HTERT RPE-1 (cell line): ENCODE data around the gene EFNA5.
"Not testable (repeated sequence)": the region's sequence is repeated elsewhere in the genome, so short reads cannot be mapped to it uniquely, and the experiment has no call there.

Experiments used
- in situ Hi-C: fragments of 300-500 bp; cut with MboI; formaldehyde crosslinking; loops from 4 replicates; pipeline ENCODE4 v1.14.3; 2020; ENCODE audit warnings: low sequenced_read_pairs

Gene EFNA5

GRCh38 chr5:107467137-107467932 lies 203.4 kb downstream of the EFNA5 start:
- in situ Hi-C loops = no loop called here

DNA sequence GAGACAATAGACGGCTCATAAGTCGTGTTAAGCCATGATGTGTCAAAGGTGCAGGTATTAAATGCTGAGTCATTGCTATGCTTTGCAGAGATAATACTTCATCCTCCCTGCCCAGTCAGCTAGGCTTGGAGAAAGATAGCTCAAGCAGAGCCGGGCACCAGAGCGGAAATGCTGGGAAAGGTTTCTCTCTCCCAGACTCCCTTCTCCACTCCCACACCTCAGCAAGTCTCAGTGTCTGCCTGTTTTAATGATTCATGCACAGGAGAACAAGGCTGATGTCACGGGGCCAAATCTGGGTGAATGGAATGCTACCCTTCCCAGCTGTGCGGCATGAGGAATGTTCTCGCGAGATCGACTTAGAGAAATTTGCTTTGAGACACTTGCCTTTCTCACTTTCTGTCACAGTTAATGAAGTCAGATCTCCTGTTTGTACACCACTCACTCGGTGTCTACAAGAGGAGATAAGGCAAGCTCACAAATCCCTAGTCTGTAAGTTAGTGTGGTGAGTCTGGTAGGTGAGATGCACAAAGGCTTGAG lies 204.4 kb downstream of the EFNA5 start:
- in situ Hi-C loops = no loop called here

DNA sequence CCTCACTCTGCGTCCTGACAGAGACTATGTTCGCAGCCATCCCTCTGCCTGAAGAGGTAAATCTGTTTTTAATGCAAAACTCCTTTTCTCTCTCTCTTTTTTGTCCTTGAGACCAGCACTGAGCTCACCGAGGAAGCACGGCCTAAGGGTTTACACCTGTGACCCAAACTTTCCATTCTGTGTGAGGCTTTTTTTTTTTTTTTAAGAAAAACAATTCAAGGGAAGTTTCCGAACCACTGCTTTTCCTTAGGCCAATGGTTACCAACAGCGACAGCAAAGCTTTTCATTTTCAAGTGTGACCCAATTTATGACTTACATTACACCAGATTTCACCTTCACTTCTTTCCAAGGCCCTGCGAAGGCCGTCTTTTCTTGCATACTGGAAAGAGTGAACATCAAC lies 205.9 kb downstream of the EFNA5 start:
- in situ Hi-C loops = no loop called here

DNA sequence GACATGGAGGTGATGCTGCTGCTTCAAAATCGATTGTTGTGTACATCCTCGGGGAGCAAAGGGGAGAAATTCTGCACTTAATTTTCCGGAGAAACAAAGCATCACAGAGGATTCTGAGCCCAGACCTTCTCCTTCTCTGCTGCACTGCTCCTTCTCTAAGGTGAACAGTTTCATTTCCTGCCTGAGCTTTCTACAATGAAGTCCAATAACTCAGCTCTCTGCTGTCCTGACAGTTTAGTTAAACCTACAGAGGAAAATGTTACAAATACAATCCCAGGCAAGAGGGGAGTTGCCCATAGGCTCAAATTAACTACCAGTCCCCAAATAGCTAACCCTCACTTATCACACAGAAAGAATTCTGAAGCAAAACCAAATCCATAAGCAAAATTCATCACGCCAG lies 206.3 kb downstream of the EFNA5 start:
- in situ Hi-C loops = no loop called here

DNA sequence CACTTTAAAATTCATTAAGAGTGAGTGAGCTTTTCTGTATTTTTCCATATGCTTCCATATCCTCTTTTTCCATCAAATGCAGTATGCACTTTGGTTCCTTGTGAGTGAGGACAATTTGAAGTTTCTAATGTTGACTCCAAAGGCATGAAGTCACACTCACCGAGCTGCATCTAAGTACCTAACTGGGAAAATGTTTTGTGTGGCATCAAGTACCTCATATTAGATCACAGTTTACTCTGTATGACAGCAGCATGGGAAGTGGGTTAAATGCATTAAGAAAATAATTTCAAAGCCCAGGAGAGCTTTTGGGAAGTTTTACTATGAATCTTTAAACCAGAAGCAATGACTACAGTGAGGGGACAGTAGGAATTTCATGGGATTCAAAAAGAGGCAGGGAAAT lies 207.0 kb downstream of the EFNA5 start:
- in situ Hi-C loops = no loop called here

DNA sequence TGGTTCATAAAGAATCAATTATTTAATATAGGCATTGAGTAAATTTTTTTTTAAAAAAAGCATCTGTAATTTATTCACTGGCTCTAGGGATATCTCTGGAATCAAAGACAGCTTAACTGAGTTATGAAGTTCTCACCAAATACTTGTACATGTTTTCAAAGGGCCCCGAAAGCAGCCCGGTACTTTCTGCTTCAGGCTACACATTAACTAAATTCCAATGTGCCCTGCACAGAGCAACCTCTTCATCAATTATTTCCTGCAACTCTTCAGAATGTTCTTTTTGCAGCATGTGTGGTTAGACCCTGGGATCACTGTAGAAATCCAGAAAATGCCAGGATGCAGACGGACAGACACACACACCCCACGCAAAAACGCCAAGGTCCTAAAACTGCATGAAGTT lies 209.0 kb downstream of the EFNA5 start:
- in situ Hi-C loops = no loop called here

GRCh38 chr5:107460789-107461188 lies 209.9 kb downstream of the EFNA5 start:
- in situ Hi-C loops = no loop called here

DNA sequence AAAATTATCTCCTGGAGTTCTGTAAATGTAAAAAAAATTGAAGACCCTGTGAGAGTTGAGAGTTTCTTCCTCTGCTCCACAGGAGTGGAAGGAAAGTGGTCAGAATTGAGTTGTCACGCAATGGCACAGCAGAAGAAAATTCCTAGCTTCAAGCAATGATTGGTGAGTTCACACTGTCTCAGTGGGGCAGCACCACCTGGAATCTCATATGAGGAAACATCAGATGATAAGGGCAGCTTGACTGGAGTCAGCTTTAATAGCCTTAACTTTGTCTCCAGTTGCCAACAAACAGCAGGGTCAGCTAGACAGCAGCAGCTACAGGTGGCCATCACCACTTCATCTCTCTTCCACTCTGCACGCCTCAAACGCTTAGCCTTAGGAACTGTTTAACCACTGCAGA lies 211.1 kb downstream of the EFNA5 start:
- in situ Hi-C loops = no loop called here

- in situ Hi-C loops = no loop called here
Observed at GRCh38 chr5:107458322-107458721, 212.4 kb downstream of the EFNA5 start.

DNA sequence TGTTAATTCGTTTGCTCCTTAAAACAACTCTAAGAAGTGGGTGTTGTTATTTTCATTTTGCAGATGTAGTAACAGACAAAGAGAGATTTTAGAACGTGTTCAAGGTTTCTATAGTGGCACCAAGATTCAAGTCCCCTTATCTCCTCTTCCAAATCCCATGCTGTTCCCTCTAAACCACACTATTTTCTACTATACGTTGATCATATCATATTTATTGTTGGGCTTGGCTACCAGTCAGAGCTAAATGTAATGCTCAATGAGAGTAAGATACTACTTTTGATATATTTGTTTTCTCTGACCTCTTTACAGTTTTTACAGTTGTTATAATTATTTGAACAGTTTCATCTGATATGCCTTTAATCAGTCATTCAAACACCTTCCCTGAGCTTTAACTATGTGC lies 212.9 kb downstream of the EFNA5 start:
- in situ Hi-C loops = no loop called here

DNA sequence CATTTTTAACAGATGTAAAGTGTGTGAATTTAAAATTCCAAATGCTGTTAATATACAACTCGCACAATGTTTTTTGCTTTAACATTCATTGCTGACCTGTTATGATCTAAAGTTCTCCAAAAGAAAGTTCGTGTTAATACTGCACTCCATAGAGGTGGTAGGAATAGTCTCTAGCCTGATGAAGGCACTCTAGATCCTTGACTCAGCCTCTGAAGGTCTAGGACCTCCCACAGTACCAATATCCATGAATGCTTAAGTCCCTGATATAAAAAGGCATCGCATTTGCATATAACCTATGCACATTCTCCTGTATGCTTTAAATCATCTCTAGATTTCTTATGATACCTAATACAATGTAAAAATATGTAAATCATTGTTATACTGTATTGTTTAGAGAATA lies 213.6 kb downstream of the EFNA5 start:
- in situ Hi-C loops = no loop called here

- in situ Hi-C loops = no loop called here
Observed at GRCh38 chr5:107456281-107456715, 214.4 kb downstream of the EFNA5 start.

DNA sequence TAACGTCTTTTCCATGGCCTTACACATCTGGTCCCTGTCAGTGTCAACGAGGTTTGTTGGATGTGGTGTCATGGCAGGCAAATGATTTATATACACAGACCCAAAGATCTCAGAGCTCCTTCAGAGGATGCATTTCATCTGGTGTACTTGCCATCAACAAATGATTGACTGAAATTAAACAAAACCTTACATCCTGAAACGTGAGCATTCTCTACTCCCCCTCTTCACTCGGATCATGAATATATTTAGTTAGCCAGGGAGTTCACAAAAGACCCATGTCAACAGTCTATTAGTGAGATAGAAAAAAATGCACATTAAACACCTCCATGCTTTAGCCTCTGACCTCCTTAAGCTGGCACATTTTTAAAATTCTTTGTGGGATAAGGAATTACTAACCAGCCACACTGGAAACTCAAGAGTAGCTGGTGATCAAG lies 215.6 kb downstream of the EFNA5 start:
- in situ Hi-C loops = no loop called here

- in situ Hi-C loops = not testable (repeated sequence)
Observed at GRCh38 chr5:107451827-107452226, 218.9 kb downstream of the EFNA5 start.

DNA sequence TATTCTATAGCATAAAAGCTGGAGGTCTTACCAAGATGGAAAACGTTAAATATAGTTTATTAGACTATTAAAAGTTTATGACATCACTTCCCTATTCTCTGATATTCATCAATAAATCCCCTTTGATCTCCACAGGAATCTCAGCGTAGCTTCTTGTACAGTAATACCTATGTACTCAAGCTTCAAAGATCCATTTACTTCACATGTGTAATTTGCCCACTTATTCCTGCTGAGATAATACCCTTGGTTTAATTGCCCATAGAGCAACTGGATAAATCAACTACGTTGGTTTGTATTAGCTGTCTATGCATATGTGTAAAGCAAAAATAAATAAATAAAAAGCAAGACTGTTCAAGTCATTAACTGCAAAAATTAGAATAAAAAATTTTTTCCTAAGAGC lies 219.7 kb downstream of the EFNA5 start:
- in situ Hi-C loops = no loop called here

GRCh38 chr5:107450531-107450930 lies 220.2 kb downstream of the EFNA5 start:
- in situ Hi-C loops = no loop called here

DNA sequence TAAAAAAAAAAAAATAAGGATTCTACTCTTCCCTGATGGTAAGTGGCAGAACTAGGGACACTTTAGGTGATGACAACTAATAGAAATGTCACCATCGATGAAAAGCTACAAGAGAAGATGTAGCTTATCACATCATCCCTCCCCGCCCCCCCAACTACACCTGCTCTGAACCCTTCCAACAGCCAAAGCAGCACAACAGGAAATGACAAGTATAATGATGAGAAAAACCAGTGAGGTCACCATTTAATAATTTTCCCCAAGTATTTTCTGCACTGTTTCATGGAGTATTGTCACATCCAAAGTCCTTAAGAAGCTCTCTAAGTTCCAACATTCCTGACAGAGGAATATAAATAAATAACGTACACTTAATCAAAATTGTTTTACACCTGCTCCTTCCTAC lies 221.4 kb downstream of the EFNA5 start:
- in situ Hi-C loops = no loop called here

DNA sequence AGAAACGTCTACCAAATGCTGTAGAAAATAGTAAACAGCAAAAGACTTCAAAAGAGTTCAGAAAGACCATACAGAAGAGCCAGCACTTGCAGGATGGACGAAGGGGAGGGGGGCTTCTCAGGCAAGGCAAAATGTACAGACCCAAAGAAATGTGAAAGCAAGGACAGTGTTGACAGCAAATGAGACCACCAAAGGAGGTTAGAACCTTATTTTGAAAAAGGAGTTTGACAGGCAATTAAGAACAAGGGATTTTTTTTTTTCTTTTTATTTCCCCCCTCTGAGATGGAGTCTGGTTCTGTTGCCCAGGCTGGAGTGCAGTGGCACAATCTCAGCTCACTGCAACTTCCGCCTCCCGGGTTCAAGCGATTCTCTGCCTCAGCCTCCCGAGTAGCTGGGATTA lies 223.2 kb downstream of the EFNA5 start:
- in situ Hi-C loops = no loop called here

DNA sequence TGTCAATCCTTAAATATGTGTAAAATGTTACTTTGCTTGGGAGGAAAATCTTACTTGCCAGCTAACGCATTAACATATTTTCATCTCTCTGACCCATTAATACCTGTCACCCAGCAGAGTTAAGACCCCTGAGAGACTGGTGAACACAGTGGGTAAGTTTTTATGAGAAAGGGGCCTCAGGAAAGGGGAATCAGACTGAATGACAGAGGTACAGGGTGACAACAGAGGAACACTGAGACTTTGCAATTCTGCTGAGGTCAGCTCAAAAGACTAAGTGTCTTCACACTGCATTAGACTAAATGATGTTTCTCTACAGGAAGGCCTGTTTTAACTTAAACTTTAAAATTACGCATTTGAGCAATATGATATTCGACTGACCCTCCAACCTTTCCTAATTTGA lies 223.8 kb downstream of the EFNA5 start:
- in situ Hi-C loops = no loop called here

- in situ Hi-C loops = no loop called here
Observed at GRCh38 chr5:107444300-107444699, 226.4 kb downstream of the EFNA5 start.

- in situ Hi-C loops = no loop called here
Observed at GRCh38 chr5:107443897-107444296, 226.8 kb downstream of the EFNA5 start.

DNA sequence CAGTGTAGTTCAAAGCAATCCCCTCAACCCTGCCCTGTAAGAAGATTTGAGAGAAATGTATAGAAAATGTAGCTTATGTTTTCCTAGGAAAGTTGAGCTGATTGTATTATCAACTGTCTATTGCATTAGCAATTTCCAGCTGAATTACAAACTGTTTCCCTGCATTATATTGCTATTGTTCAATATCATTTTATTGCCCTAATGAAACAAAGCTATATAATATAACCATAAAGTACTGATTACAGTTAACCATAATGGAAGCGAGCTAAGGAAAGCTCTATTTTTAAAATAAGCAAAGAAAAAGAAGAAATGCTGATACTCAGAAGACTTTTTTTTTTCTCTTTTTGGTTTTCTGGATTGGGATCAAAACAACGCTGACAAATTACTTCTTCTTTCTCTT lies 228.3 kb downstream of the EFNA5 start:
- in situ Hi-C loops = no loop called here

DNA sequence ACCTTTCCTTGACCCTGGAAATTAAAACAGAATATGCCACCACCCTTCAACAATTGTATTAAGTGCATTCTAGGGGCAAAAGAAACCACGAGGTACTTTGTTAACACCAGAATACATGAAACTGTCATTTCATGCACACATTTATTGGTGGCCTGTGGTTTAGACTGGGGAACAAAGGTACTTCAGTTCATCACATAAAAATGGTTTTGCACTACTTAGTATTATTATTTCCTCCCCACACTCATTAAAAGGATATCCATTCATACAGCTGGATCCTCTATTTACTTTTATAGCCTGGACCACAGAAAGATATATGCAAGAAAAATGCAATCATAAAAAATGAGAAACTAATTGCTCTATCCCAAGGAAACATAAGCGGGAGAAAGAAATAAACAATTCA lies 230.9 kb downstream of the EFNA5 start:
- in situ Hi-C loops = no loop called here
